Activated T-cell treated with anti-CD3 and anti-CD28 coated beads, Interleukin-2, amount 50 U/mL, for 24 hours (primary cell): Measurements from ENCODE around the gene MFSD11.
"Not testable (repeated sequence)": the region's sequence is repeated elsewhere in the genome, so short reads cannot be mapped to it uniquely, and the experiment has no call there.

Source experiments
- DNase-seq: peaks from one replicate; pipeline ENCODE4 v3.0.0-alpha.2; 2020
- H3K27ac Mint-ChIP-seq: 2 replicates; pipeline ENCODE4 v1.8.0; 2020; ENCODE audit warnings: mild to moderate bottlenecking, mixed read lengths
- H3K27me3 Mint-ChIP-seq: 2 replicates; pipeline ENCODE4 v1.8.0; 2020; ENCODE audit warnings: mixed read lengths
- H3K36me3 Mint-ChIP-seq: 2 replicates; pipeline ENCODE4 v1.8.0; 2020; ENCODE audit warnings: low read depth, mixed read lengths
- H3K4me1 Mint-ChIP-seq: 2 replicates; pipeline ENCODE4 v1.8.0; 2020; ENCODE audit warnings: low read depth, mixed read lengths
- H3K4me3 Mint-ChIP-seq: 2 replicates; pipeline ENCODE4 v1.8.0; 2020; ENCODE audit warnings: mild to moderate bottlenecking, moderate library complexity, mixed read lengths
- H3K9me3 Mint-ChIP-seq: 2 replicates; pipeline ENCODE4 v1.8.0; 2020; ENCODE audit warnings: mixed read lengths

MFSD11 gene

GRCh38 chr17:76731800-76732733 is 5.9 kb upstream of the MFSD11 start:
- H3K9me3 Mint-ChIP-seq, DNase-seq, H3K27me3 Mint-ChIP-seq: not testable (repeated sequence)
- peaks cover 58% of the 10 kb centered on the region for H3K4me1 Mint-ChIP-seq
- H3K36me3 Mint-ChIP-seq = peaks cover 98% of the 10 kb centered on the region
- peak overlapping the region; percentile 99 for H3K4me3 Mint-ChIP-seq
- peak overlapping the region; percentile 99 for H3K27ac Mint-ChIP-seq

GRCh38 chr17:76732734-76733617 is 4.9 kb upstream of the MFSD11 start:
- Mint-ChIP-seq H3K4me1 (peaks cover 54% of the 10 kb centered on the region), H3K9me3 (no peaks in the 10 kb centered on the region), H3K27ac (peak overlapping the region; percentile 99), H3K4me3 (peak overlapping the region; percentile 99), H3K36me3 (peaks cover 93% of the 10 kb centered on the region), H3K27me3 (no peaks in the 10 kb centered on the region)
- DNase-seq = no peak

DNA sequence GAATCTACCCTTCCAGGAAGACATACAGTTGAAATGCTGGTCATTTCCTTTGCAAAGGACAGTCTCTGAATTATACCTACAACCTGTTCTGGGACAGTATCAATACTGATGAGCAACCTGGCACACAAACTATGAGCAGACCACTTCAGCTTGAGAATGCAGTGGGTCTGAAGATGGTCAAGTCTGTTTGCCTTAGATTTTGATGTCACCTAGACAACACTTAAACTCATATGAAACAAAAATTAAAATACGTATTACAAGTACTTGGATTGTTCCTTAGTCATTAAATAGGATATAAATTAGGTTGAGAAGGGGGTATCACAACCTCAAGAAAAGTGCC is 4.3 kb upstream of the MFSD11 start:
- peak overlapping the region; percentile 99 for H3K4me3 Mint-ChIP-seq
- H3K27me3 Mint-ChIP-seq = no peaks in the 10 kb centered on the region
- no peaks in the 10 kb centered on the region for H3K9me3 Mint-ChIP-seq
- H3K27ac Mint-ChIP-seq = peak overlapping the region; percentile 99
- no peak for DNase-seq
- peaks cover 91% of the 10 kb centered on the region for H3K36me3 Mint-ChIP-seq
- peaks cover 55% of the 10 kb centered on the region for H3K4me1 Mint-ChIP-seq

DNA sequence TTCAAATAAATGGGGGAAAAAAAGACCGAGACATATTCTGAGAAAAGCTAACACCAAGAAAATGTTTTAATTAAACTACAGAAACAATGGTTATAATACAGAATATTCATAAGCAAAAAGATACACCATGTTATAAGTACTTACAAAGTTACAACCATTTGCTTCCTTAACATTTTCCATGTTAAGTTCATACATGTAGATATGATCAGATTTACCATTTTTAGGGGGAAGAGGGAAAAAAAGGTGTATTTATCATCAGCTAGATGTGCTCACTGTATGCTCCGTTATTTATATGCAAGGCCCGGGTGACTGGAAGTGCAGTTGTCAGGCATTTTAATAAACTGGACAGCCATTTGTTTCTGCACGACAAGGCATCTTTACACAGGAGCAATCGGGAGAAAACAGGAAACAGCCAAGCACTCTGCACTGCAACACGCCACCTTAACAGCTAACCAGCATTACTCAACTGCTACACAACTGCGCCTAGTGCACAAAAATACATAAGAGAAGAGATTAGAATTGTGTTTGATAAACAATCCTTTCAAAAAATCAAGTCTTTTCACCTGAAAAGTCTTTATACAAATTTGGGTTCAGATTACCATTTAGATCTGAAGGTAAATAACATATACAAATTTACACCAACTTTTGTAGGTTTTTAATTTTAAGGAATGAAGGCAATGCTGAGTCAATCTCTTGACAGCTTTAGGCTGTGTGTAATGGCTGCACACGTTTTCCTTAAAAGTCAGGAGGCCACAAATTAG is 3.7 kb upstream of the MFSD11 start:
- Mint-ChIP-seq H3K9me3 (no peaks in the 10 kb centered on the region), H3K4me1 (peaks cover 56% of the 10 kb centered on the region), H3K27ac (peak overlapping the region; percentile 99), H3K36me3 (peaks cover 85% of the 10 kb centered on the region), H3K4me3 (peak overlapping the region; percentile 99), H3K27me3 (no peaks in the 10 kb centered on the region)
- DNase-seq = no peak

DNA sequence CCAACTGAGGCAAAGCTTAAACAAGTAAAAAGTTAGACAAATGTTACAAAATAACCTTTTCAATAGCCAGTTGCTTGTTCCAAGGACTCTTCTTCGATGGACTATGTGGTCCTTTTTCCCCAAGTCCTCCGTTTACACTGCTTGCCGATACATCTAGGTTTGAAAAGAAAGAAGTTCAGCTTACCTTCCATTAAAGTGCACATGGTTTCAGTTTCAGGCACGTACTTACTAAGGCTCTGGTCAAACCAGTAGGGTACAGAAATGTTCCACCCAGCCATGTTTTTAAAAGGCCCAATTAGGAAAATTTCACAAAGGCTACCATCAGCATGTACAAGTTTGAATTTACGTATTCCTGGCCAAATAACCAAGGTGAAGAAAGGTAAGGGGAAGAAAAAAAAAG is 2.9 kb upstream of the MFSD11 start:
- H3K27me3 Mint-ChIP-seq = no peaks in the 10 kb centered on the region
- peaks cover 77% of the 10 kb centered on the region for H3K36me3 Mint-ChIP-seq
- no peaks in the 10 kb centered on the region for H3K9me3 Mint-ChIP-seq
- H3K4me1 Mint-ChIP-seq = peaks cover 52% of the 10 kb centered on the region
- peak overlapping the region; percentile 99 for H3K27ac Mint-ChIP-seq
- no peak for DNase-seq
- peak overlapping the region; percentile 99 for H3K4me3 Mint-ChIP-seq

DNA sequence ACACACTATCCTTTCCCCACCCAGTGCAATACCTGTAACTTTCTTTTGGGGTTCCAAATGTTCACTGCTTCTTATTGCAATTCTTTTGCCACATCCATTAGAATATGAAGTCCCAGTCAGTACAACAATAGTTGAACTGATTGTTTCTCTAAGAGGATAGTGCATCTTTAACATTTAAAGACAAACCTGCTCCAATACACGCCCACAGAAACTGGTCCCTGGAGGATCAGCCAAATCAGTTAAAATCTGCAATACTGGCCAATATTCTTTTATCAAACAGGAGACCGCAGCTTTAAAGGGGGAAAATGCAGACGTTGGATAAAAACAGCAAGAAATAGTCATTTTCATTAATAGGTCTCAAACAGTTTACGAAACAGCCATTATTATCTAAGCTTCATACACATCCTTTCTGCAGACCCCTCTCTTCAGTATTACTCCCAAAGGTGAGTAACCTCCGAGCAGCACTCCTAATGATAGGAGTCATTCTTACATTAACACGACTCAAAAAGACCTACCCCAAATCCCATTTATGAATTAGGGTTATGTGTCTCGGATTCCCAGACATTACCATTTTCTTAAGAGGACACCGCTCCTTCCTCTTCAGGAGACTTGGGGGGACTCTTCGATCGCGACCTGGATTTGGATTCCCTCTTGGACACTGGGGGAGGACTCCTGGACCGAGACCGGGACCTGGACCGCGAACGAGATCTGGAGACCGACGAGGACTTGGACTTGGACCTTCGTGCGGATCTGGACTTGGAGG is 2.2 kb upstream of the MFSD11 start:
- no peaks in the 10 kb centered on the region for H3K9me3 Mint-ChIP-seq
- peaks cover 72% of the 10 kb centered on the region for H3K36me3 Mint-ChIP-seq
- H3K27me3 Mint-ChIP-seq = no peaks in the 10 kb centered on the region
- H3K4me1 Mint-ChIP-seq = peaks cover 52% of the 10 kb centered on the region
- DNase-seq = no peak
- H3K27ac Mint-ChIP-seq = peak overlapping the region; percentile 99
- peak overlapping the region; percentile 99 for H3K4me3 Mint-ChIP-seq

- peak overlapping the region; percentile 100 for H3K27ac Mint-ChIP-seq
- H3K9me3 Mint-ChIP-seq = no peaks in the 10 kb centered on the region
- H3K27me3 Mint-ChIP-seq = no peaks in the 10 kb centered on the region
- peak overlapping the region; percentile 99 for H3K4me3 Mint-ChIP-seq
- DNase-seq = peak; percentile 80
- H3K4me1 Mint-ChIP-seq = peaks cover 49% of the 10 kb centered on the region
- H3K36me3 Mint-ChIP-seq = peaks cover 71% of the 10 kb centered on the region
Measured at GRCh38 chr17:76736349-76737081, 1.4 kb upstream of the MFSD11 start.

DNA sequence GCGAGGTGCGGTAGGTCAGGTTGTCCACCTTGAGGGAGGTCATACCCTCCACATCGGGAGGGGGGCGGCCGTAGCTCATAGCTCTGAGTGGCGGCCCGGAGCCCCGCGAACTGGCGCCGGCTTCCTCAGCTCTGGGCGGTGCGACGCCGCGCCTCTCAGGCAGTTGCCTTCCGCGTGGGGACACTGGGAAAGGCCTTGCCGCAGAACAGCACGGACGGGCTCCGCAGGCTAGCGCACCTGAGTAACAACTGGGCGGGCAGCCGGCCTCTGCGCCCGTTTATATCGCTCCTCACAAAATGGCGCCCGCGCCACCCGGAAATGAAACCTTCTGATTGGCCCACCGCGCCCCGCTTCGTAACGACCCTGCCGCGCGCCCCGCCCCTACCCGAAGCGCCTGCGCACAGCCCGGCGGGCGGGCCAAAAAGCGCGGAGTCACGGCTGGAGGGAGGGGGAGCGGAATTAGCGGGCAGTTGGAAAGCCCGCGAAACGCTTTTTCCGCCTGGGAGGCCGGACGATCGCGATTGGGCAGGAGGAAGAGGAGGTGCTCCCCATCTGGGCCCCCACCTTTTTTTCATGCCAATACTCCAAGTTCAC is 740 bp upstream of the MFSD11 start, which contains the start of gene SRSF2:
Gene SRSF2, minus strand, starts transcription at position 250 of the 594 bp plus-strand sequence. Its CDS starts 171 bp downstream, at position 79.
- Mint-ChIP-seq H3K27me3 (no peaks in the 10 kb centered on the region), H3K4me3 (peak within 1 kb of the TSS; percentile 99), H3K9me3 (no peaks in the 10 kb centered on the region), H3K27ac (peak within 1 kb of the TSS; percentile 100), H3K4me1 (peaks cover 45% of the 10 kb centered on the region), H3K36me3 (peaks cover 70% of the 10 kb centered on the region)
- peak; percentile 99 for DNase-seq

DNA sequence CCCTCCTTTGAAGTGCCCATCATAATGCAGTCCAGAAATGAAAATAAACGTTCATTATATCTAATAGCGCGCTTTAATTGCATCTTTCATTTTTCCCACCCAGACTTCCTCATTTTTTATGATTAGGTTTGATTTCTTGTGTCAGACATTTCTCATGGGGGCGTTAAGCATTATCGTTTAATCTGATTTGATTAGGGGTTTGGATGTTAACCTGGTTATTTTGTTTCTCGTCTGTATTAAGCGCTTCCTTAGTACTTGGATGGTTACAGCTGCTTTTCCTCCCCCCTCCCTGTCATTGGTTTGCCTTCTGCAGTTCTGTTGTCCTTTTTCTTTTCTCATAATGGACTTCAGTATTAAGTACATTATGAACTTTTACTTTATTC is 540 bp downstream of the MFSD11 start:
- peak overlapping the region; percentile 100 for H3K27ac Mint-ChIP-seq
- peaks cover 68% of the 10 kb centered on the region for H3K36me3 Mint-ChIP-seq
- H3K4me1 Mint-ChIP-seq = peaks cover 40% of the 10 kb centered on the region
- no peaks in the 10 kb centered on the region for H3K27me3 Mint-ChIP-seq
- DNase-seq = no peak
- no peaks in the 10 kb centered on the region for H3K9me3 Mint-ChIP-seq
- H3K4me3 Mint-ChIP-seq = peak overlapping the region; percentile 99

- H3K27ac Mint-ChIP-seq, DNase-seq, H3K27me3 Mint-ChIP-seq, H3K4me3 Mint-ChIP-seq, H3K9me3 Mint-ChIP-seq: not testable (repeated sequence)
- H3K4me1 Mint-ChIP-seq = peaks cover 35% of the 10 kb centered on the region
- peaks cover 66% of the 10 kb centered on the region for H3K36me3 Mint-ChIP-seq
Measured at GRCh38 chr17:76739568-76740115, 1.7 kb downstream of the MFSD11 start.

DNA sequence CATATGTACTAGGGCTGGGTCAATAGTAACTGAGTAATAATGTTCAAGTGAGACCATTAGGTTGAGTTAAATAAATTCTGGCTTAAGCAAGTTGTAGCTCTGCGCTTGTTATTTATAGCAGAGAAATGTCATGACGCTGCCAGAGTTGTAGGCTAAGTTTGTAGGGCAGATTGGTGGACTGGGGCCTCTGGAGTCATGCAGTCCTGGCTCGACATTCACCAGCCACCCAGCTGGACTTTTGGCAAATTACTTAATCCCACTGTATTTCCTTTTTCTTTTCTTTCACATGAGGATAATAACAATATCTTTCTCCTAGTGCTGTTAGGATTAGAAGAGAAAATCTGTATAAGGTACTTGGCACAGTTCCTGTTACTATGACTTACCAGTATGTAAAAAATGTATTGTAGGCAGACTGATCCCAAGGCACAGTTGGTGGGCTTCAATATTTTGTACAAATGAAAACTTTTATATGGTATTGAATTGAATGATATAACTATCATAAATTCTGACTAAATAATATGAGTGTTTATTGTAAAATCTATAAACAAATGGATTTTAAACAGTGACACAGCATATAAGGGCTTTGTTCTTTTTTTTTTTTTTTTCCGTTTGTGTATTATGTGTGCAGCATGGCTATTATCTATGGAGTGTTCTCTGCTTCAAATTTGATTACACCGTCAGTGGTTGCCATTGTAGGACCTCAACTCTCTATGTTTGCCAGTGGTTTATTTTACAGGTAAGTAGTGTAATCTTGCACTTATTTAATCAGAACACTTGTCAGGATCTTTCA is 2.6 kb downstream of the MFSD11 start:
- no peak overlapping the region for H3K4me3 Mint-ChIP-seq
- no peaks in the 10 kb centered on the region for H3K27me3 Mint-ChIP-seq
- no peak for DNase-seq
- H3K4me1 Mint-ChIP-seq = peaks cover 44% of the 10 kb centered on the region
- no peaks in the 10 kb centered on the region for H3K9me3 Mint-ChIP-seq
- H3K36me3 Mint-ChIP-seq = peaks cover 66% of the 10 kb centered on the region
- no peak overlapping the region for H3K27ac Mint-ChIP-seq

GRCh38 chr17:76742958-76743357 is 5.0 kb downstream of the MFSD11 start:
- H3K9me3 Mint-ChIP-seq = no peaks in the 10 kb centered on the region
- peaks cover 66% of the 10 kb centered on the region for H3K36me3 Mint-ChIP-seq
- H3K4me1 Mint-ChIP-seq = peaks cover 54% of the 10 kb centered on the region
- H3K27ac Mint-ChIP-seq = peak overlapping the region; percentile 52
- DNase-seq = no peak
- H3K4me3 Mint-ChIP-seq = no peak overlapping the region
- no peaks in the 10 kb centered on the region for H3K27me3 Mint-ChIP-seq
